Stimulated activated CD8-positive, alpha-beta memory T cell treated with anti-CD3 and anti-CD28 coated beads, Interleukin-12 subunit alpha, Interleukin-12 subunit beta, amount 100 ng/mL, for 1 hour (primary cell): ENCODE measurements around the gene RIPOR1.
"Not testable (repeated sequence)": the region's sequence is repeated elsewhere in the genome, so short reads cannot be mapped to it uniquely, and the experiment has no call there.

Experiments used
- DNase-seq: peaks from one replicate; pipeline ENCODE4 v3.0.0-alpha.2; 2020; ENCODE audit warnings: low read depth

RIPOR1 gene, protein sequence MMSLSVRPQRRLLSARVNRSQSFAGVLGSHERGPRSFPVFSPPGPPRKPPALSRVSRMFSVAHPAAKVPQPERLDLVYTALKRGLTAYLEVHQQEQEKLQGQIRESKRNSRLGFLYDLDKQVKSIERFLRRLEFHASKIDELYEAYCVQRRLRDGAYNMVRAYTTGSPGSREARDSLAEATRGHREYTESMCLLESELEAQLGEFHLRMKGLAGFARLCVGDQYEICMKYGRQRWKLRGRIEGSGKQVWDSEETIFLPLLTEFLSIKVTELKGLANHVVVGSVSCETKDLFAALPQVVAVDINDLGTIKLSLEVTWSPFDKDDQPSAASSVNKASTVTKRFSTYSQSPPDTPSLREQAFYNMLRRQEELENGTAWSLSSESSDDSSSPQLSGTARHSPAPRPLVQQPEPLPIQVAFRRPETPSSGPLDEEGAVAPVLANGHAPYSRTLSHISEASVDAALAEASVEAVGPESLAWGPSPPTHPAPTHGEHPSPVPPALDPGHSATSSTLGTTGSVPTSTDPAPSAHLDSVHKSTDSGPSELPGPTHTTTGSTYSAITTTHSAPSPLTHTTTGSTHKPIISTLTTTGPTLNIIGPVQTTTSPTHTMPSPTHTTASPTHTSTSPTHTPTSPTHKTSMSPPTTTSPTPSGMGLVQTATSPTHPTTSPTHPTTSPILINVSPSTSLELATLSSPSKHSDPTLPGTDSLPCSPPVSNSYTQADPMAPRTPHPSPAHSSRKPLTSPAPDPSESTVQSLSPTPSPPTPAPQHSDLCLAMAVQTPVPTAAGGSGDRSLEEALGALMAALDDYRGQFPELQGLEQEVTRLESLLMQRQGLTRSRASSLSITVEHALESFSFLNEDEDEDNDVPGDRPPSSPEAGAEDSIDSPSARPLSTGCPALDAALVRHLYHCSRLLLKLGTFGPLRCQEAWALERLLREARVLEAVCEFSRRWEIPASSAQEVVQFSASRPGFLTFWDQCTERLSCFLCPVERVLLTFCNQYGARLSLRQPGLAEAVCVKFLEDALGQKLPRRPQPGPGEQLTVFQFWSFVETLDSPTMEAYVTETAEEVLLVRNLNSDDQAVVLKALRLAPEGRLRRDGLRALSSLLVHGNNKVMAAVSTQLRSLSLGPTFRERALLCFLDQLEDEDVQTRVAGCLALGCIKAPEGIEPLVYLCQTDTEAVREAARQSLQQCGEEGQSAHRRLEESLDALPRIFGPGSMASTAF

DNA sequence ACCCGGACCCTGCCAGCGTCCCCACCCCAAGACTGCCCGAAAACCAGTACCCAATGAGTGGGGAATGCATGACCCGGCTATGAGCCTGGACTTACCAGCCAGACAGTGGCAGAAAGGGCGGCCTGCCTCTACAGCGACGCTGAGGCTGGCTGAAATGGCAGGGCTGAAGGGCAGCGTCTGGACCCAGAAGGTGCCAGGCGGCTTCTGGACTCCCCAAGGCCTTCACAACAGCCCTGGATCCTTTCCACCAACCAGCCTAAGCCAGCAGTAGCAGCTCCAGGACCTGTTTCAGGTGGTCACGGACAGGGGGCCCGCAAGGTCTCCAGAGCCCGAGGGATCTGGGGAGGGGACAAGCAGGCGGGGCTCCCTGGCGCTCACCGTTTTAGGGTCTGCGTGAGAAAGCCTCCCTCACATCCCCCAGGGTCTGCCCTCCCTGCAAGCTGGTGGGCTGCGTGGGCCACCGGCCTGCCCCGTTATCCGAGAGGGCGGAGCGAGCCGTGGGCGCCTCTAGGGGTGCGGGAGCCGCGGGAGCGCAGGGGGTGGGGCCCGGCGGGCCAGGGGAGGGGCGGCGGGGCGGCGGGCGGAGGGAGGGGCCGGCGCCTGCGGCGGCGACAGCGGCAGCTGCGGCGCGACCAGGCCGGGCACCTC lies at the start of gene RIPOR1:
TSS of gene RIPOR1 (plus strand) at position 608 of the 648 bp plus-strand sequence. CDS start 9,618 bp downstream, outside the sequence.
- no peak for DNase-seq

GRCh38 chr16:67480833-67481560 lies 47.6 kb upstream of the RIPOR1 start, which contains the start of gene ATP6V0D1:
Gene ATP6V0D1, minus strand, starts transcription at chr16:67481157. Its CDS starts 71 bp downstream, at chr16:67481086.
- DNase-seq = peak; percentile 98

DNA sequence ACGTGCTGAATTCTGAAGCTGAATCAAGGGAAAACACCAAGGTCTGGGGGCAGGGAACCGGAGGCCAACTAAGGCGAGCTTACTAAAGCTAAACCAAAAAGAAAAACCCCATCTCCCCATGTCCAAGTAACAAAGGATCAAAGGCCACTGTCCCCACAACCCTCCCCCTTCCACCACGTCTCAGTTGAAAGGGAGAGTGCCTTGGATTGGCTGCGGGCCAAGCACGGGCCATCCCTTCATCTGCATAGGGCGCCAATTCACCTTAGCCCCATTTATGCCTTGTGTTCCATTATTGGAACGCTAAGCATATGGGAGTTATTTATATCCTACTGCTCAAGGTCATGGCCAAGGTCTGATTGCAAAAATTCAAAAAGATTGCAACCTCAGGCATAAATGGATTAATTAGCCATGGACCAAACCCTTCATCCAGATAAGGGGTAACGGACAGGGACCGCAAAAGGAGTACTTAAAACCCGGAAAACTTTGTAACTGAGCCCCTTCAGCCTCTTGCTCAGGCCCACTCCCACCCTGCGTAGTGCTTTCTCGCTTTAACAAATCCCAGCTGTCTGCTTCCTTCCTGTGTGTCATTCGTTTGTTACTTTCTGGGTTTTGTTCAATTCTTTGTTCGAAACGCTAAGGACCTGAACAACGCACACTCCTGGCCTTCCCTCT lies 46.9 kb upstream of the RIPOR1 start:
- peak; percentile 9 for DNase-seq

DNA sequence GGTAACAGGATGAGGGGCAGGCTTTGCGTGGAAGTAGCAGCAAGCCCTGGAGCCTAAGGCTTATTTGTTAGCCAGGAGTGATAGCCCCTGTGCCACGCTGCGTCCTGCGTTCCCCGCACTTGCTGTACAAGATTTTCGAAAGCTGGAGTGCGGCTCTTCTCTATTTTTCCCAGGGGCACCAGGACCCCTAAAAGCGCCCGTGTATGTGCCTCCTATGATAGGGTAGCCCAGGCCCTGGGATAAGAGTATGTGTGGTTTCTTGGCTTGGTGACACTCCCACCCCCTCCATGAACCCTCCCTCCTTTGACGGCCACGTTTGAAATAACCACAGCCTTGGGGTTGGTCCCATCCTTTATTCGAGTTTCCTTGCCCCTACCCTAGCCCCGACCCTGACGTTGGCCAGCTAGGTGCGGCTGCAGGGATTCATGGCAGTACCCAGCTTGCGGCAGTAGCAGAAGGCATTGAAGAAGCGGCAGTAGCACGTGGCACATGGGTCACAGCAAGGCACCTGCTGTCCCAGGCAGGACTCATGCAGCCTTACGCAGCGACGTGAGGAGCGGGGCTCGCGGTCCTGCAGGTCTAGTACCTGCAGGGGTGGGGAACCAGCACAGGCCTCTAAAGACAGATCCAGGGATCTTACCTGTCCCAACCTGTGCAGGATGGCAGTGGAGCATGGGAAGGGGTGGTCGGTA lies 46.2 kb upstream of the RIPOR1 start:
- no peak for DNase-seq

GRCh38 chr16:67483150-67483549 lies 45.5 kb upstream of the RIPOR1 start, which contains the start of gene AGRP:
Gene AGRP, minus strand, starts transcription at chr16:67483547. Its CDS starts 149 bp downstream, at chr16:67483398.
- no peak for DNase-seq

- no peak for DNase-seq
Measured at GRCh38 chr16:67483731-67484525, 44.7 kb upstream of the RIPOR1 start.

GRCh38 chr16:67486805-67487204 lies 41.8 kb upstream of the RIPOR1 start:
- no peak for DNase-seq

DNA sequence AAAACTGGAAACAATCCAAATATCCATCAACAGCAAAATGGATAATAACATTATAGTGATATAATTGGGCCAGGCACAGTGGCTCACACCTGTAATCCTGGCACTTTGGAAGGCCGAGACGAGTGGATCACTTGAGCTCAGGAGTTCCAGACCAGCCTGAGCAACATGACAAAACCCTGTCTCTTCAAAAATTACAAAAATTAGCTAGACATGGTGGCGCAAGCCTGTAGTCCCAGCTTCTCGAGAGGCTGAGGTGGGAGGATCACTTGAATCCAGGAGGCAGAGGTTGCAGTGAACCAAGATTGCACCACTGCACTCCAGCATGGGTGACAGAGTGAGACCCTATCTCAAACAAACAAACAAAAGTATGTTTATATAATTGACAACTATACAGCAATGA lies 41.1 kb upstream of the RIPOR1 start:
- DNase-seq = not testable (repeated sequence)

- no peak for DNase-seq
Measured at GRCh38 chr16:67489401-67490083, 39.1 kb upstream of the RIPOR1 start.

DNA sequence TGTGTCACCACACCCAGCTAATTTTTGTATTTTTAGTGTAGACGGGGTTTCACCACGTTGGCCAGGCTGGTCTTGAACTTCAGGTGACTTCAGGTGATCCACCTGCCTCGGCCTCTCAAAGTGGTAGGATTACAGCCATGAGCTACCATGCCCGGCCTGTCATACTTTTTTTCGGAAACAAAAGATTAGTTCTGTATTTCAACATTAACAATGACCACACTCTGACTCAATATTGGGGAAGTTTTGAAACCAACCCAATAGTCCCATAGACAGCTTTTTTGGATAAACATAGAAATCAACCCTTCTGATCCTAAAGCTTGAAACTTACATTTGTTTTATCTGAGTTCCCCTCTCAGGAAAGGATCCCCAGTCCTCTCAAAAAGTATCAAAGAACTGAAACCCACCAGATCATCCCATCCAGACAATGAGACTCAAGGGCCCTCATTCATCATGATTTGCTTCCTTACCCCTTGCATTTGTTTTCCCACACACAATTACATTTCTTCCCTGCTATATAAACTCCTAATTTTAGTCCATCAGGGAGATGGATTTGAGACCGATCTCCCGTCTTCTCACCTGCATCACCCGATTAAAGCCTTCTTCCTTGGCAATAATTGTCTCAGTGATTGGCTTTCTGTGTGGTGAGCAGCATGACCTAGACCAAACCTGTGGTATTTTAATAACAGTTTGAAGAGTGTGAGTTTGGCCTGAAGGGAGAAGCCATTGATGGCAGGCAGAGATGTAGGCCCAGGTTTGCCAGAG lies 38.1 kb upstream of the RIPOR1 start:
- DNase-seq = no peak

DNA sequence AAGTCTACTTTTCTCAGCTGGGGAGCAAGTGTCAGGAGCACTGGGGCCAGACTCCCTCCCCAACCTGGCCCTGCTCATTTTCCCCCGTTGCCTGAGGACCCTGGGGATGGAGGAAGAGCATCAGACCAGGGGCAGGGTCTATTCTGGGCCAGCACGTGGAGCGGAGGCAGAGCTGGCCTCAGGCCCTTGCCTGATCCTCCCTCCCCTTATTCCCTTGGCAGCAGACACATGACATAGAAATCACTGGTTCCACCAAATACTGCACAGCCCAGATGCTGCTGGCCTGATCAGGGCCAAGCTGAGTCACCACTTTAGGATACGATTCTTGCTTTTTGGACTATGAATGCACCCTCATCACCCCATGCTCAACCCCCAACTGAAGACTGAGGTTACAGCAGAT lies 29.5 kb upstream of the RIPOR1 start:
- DNase-seq = no peak

DNA sequence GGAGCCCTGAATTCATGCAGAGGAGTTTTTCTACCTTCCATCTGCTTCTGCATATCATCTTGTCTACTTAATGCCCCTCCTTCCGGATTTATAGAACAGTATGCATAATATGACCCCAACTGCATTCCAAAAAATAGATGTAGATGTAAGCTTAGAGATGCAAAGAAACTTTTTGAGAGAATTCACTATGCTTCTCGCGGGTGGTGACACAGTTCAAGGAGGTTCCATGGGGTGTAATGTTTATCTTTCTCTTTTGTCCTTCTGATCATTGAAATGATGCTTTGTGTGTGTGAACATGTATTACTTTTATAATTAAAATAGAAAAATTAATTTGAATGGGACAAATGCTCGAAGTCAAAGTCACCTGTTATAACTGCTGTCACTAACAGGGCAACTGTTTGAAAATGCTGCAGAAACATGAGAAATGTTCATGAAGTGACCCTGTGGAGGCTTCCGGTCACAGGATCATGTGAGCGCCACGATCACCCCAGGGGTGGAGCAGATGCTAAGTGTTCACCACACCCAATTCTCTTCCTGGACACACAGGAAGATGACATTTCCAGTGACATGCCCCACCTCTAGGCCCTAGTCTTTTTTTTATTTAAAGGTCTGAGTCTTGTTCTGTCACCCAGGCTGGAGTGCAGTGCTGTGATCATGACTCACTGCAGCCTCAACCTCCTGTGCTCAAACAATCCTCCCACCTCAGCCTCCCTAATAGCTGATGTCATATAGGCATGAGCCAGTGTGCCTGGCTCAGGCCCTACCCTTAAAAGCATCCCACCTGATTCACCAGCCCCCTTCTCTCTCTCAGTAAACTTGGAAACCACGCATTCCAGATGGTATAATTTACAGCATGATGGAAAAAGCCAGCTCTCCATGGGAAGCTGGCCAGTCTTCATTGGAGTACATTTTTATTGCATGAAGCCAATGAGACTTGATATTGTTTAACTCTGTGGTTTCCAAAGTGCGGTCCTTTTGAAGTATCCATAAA lies 24.3 kb upstream of the RIPOR1 start:
- no peak for DNase-seq

- no peak for DNase-seq
Measured at GRCh38 chr16:67506468-67506867, 22.2 kb upstream of the RIPOR1 start.

- no peak for DNase-seq
Measured at GRCh38 chr16:67509016-67509415, 19.6 kb upstream of the RIPOR1 start.

DNA sequence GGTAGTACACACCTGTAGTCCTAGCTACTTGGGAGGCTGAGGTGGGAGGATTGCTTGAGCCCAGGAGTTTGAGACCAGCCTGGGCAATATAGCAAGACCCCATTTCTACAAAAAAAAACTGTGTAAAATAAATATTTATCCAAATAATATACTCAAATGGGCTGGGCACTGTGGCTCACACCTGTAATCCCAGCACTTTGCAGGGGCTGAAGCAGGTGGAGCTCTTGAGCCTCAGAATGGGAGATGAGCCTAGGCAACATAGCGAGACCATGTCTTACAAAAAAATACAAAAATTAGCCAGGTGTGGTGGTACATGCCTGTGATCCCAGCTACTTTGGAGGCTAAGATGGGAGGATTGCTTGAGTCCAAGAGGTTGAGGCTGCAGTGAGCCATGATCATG lies 14.7 kb upstream of the RIPOR1 start:
- DNase-seq = not testable (repeated sequence)

GRCh38 chr16:67514382-67514828 lies 14.2 kb upstream of the RIPOR1 start:
- peak; percentile 75 for DNase-seq
